GM21737 (cell line): Measurements from ENCODE around the gene AMBN.

ENCODE experiments used
- ATAC-seq: cut with Tn5 transposase; IDR thresholded peaks from one replicate; pipeline ENCODE4 v1.9.1; 2021; ENCODE audit warnings: mild to moderate bottlenecking, moderate library complexity; ENCODE audit not compliant: unreplicated experiment

The AMBN gene, protein sequence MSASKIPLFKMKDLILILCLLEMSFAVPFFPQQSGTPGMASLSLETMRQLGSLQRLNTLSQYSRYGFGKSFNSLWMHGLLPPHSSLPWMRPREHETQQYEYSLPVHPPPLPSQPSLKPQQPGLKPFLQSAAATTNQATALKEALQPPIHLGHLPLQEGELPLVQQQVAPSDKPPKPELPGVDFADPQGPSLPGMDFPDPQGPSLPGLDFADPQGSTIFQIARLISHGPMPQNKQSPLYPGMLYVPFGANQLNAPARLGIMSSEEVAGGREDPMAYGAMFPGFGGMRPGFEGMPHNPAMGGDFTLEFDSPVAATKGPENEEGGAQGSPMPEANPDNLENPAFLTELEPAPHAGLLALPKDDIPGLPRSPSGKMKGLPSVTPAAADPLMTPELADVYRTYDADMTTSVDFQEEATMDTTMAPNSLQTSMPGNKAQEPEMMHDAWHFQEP

DNA sequence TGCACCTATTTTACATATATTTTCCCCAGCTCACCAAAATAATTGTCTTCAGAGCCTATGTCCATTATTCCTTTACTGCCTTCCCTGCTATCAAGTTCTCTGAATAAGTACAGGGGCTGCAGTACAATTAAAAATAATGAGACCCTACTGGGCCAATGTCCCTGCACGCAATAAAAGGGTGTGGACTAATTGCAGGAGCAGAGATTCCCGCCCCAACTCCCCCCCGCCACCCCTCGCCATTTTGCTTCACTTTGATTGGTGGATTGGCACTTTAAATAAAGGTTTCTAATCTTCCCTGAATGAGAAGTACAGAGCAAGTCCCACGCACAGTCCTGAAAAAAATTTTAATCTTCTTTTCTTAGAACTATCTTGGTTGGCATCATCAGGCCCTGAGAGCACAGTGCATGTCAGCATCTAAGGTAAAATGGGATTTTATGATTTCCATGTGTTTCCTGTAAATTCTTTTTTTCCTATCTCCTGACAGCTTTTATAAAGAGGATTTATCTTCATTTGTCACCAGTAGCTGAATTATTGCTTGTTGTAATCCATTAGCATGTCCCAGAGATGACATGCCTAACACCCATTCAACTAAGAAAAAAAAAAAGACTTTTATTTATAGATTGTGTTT is at the start of gene AMBN:
Gene AMBN (plus strand): TSS at position 302 of the 628 bp plus-strand sequence. CDS start 103 bp downstream, at position 405.
- ATAC-seq = no peak

GRCh38 chr4:70544279-70544868 is 47.7 kb upstream of the AMBN start:
- ATAC-seq = no peak

- ATAC-seq = no peak
Measured at GRCh38 chr4:70556856-70557255, 35.2 kb upstream of the AMBN start.

- ATAC-seq = peak; percentile 78
Measured at GRCh38 chr4:70559211-70559830, 32.7 kb upstream of the AMBN start.

GRCh38 chr4:70559924-70560323 is 32.1 kb upstream of the AMBN start:
- ATAC-seq = no peak

GRCh38 chr4:70564033-70564432 is 28.0 kb upstream of the AMBN start:
- no peak for ATAC-seq

DNA sequence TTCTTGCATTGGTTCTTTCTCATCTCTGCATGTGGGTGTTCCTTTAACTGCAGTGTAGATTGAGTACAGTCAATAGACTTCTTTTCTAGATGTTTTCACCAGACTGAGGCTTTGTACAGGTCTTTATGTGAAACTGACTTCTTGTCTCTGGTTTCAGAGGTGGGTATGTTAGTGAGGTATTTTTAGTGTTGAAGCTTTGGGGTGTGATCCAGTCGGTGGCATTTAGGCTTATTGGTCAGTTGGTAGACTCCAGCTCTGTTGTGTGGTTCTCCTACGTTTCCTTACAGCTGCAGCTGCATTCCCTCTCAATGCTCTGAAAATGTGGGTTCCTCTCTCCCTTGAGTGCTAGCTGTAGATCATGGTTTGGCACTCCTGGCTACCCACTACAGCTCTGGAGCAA is 21.3 kb upstream of the AMBN start:
- no peak for ATAC-seq

DNA sequence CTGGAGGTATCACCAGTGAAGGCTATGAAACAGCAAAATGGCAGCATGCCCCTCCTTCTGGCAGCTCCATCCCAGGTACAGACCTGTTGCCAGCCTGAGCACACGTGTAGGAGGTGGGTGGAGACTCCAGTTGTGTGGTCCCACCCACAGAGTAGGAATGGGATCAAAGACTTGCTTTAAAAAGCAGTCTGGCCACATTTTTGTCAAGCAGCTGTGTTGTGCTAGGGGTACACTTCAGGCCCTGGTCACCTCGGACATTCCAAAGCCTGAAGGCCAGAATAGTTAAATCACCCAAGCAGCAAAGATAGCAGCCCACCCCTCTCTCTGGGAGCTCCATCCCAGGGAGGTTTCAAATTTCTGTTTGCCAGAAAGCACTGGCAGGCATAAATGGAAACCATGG is 20.3 kb upstream of the AMBN start:
- ATAC-seq = no peak

DNA sequence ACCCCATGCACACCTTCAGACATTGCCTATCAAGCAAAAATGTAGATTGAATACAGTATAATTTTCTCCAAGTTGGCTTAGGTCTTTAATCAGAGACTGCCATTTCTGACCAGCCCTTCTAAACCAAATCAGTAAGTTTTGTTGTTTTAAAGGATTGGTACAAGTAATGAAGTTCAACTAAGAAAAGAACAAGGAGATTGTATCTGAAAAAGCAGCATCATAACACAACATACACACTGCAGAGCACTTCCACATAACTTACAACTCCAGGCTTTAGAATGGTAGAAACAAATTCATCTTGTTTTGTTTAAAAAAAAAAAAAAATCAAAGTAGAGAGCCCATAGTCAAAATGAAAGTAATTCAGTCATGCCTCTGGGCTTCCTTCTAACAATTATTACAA is 16.1 kb upstream of the AMBN start:
- ATAC-seq = no peak

- no peak for ATAC-seq
Measured at GRCh38 chr4:70577220-70577927, 14.7 kb upstream of the AMBN start.

GRCh38 chr4:70581980-70582379 is 10.1 kb upstream of the AMBN start:
- no peak for ATAC-seq

GRCh38 chr4:70583952-70584834 is 7.9 kb upstream of the AMBN start:
- no peak for ATAC-seq

- ATAC-seq = no peak
Measured at GRCh38 chr4:70586841-70587240, 5.2 kb upstream of the AMBN start.

- peak; percentile 74 for ATAC-seq
Measured at GRCh38 chr4:70589785-70590184, 2.3 kb upstream of the AMBN start.

DNA sequence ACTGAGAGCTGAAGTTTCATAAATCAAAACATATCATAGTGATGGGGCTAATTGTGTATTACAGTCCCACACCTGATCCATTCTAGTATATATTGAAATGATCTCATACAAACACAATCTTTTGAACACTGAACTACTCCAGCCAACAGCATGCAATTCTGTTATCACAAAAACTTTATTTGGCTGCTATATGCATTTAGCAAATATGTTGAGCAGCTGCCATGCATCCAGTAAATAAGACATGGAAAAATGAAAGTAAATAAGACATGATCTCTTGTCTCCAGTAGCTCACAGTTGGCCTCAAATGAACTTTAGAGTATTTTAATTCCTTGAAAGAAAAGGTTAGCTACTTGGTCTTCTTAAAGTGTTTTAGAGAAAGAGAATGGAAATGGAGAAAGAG is 2.1 kb downstream of the AMBN start:
- no peak for ATAC-seq

DNA sequence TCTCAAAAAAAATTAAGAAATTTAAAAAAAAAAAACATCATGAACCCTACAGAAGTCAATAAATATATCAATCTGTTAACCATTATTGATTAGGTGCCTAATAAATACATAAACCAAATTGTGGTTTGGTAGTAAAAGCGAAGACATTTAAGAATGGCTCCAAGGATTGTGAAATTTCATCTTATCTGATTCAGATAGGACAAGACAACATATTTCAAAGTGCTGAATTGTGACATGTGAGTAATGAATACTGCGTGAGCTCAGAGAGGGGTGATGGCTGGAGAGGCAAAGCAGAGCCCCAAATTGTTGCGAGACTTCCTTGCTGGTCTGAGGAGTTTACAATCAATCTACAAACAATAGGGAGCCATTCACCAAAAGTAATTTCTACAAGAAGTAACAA is 8.2 kb downstream of the AMBN start:
- no peak for ATAC-seq

DNA sequence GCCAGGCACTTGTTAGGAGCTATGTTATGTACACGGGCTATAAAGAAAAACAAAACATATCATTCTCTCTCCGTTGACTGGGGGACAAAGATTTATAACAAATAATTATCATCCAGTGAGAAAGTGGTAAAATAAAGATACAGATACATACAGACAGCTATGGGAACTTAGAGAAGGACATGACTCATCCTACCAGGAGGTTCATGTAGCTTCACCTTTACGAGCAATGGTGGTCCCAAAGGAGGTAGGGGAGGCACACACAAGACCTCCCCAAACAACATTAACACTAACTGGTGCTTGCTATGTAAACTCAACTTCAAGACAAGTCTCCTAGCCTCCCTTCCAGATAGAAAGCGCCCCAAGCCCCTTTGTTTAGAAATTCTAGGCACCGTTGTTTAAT is 8.9 kb downstream of the AMBN start:
- no peak for ATAC-seq

GRCh38 chr4:70601422-70602039 is 9.5 kb downstream of the AMBN start:
- ATAC-seq = peak; percentile 93

DNA sequence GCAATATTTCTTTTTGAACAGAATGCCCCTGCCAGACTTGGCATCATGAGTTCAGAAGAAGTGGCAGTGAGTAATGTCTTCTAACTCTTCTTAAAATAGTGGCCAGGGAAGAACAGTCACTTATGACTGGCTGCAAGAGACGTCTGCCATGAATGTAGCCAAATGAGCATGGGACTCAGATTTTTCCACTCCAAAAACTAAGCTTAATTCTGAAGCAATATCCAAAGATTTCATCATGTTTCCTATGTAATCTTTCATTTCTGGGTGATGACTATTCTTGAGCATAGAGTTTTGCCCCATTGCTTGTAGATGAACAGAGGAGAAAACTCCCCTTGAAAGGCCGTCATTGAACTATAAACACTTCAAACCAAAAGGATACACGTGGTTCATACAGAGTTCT is 11.8 kb downstream of the AMBN start:
- ATAC-seq = no peak

DNA sequence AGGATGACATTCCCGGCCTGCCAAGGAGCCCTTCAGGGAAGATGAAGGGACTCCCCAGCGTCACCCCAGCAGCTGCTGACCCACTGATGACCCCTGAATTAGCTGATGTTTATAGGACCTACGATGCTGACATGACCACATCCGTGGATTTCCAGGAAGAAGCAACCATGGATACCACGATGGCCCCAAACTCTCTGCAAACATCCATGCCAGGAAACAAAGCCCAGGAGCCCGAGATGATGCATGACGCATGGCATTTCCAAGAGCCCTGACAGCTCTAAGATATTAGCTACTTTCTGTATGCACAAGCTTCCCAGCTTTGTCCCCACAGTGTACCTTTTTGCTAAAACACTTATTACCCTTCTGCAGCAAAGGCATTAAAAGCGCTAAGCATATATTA is 14.4 kb downstream of the AMBN start:
- ATAC-seq = no peak
